Epithelial cell of esophagus (primary cell): ENCODE data around the gene LRRTM3.

Experiments
- DNase-seq: peaks from one replicate; pipeline ENCODE4 v3.0.0; 2010; ENCODE audit warnings: low read depth
- H3K4me3 ChIP-seq: 2 replicates; pipeline ENCODE4 v1.5.1; 2011; ENCODE audit warnings: mild to moderate bottlenecking, low read length, control low read depth
- CTCF ChIP-seq: IDR thresholded peaks from 2 replicates; pipeline ENCODE4 v1.5.1; 2011; ENCODE audit warnings: low read depth, mild to moderate bottlenecking, low read length, control low read depth, inconsistent platforms; ENCODE audit not compliant: insufficient read depth; ENCODE audit errors: missing control alignments

Gene LRRTM3

GRCh38 chr10:66888237-66888636, 37.6 kb upstream of the LRRTM3 start:
- no peak for TF ChIP-seq CTCF
- H3K4me3 ChIP-seq, result no peak overlapping the region
- no peak for DNase-seq

- no peak for TF ChIP-seq CTCF
- DNase-seq, result no peak
- H3K4me3 ChIP-seq, result no peak overlapping the region
Observed at GRCh38 chr10:66892871-66893270, 33.0 kb upstream of the LRRTM3 start.

GRCh38 chr10:66910671-66911070, 15.2 kb upstream of the LRRTM3 start:
- no peak for DNase-seq
- H3K4me3 ChIP-seq, result no peak overlapping the region
- TF ChIP-seq CTCF, result no peak

DNA sequence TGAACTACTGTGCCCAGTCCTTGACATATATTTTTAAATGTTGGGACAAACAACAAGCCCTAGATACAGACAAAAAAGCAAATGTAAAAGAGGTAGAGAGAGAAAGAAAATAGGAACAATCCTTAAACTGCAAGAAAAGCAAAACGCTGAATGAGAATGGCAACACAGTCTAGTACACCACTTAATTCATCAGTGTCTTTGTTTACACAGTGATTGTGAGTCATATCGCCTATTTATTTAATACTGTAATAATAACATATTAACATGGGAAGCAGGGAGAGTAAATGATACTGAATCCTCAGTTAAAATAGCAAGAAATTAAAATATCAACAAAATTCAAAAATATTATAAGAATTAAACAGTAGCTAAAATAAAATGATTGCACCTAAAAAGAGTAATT, 9.8 kb upstream of the LRRTM3 start:
- no peak overlapping the region for H3K4me3 ChIP-seq
- no peak for DNase-seq
- no peak for TF ChIP-seq CTCF

- DNase-seq, result no peak
- no peak overlapping the region for H3K4me3 ChIP-seq
- no peak for TF ChIP-seq CTCF
Observed at GRCh38 chr10:66917104-66917503, 8.7 kb upstream of the LRRTM3 start.

DNA sequence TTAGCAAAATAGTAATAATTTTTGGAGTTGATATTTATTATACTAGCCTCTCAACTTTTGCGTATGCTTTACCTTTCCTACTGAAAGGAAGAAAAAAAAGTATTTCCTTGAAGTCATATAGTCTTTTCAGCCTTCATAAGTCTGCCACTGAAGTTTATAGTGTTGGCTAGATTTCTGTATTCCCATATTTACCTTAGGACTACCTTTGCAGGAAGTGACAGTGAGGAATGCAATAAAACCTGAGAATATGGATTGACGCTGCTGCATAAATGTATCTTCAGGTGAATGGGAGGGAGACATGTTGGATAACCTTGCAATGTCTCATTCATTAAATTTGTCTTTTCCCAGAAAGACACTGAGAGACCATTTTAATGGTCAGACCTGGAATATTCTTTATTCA, 6.6 kb upstream of the LRRTM3 start:
- no peak for TF ChIP-seq CTCF
- DNase-seq, result no peak
- no peak overlapping the region for H3K4me3 ChIP-seq

DNA sequence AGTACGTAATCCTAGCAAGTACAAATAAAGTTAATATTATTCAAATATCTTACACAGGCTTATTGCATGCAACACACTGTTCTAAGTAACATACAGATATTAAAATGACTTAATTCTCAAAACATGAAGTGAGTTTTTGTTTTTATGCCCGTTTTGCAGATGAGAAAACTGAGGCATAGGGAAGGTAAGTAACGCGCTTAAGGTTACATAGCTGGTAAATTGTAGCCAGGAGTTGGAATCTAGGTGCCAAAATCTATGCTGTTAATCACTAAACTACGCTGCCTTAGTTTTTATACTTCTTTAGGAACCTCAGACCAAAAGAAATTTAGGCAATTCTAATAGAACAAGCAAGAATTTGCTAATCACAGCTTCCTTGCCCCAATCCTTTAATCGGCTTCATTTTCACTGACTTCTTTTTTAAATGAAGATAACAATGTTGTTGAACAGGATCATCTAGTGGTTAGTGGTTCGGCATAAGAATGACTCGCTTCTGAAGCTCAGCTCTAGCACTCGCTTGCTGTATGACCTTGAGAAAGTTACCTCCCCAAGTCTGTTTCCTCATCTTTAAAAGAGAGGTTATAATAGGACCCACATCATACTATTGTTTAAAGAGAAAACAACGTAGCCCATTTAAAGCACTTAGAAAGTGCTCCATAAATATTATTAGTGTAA, 1.0 kb upstream of the LRRTM3 start:
- peak; percentile 36 for DNase-seq
- no peak overlapping the region for H3K4me3 ChIP-seq
- TF ChIP-seq CTCF, result no peak
